ENCODE data around the gene ZAR1.
A peak's percentile ranks its signal among the peaks of the same experiment; 100 is the strongest.
"Not testable (repeated sequence)": the region's sequence is repeated elsewhere in the genome, so short reads cannot be mapped to it uniquely, and the experiment has no call there.

Gene ZAR1

GRCh38 chr4:48490012-48490679, at the start of gene ZAR1:
Gene ZAR1 (plus strand): TSS chr4:48490252. CDS start chr4:48490292, 40 bp downstream.
- DNase-seq = no peak

- DNase-seq = not testable (repeated sequence)
Measured at GRCh38 chr4:48440914-48441313, 49.1 kb upstream of the ZAR1 start.

GRCh38 chr4:48445704-48446103, 44.3 kb upstream of the ZAR1 start:
- no peak for DNase-seq

- DNase-seq = no peak
Measured at GRCh38 chr4:48446642-48447041, 43.4 kb upstream of the ZAR1 start.

GRCh38 chr4:48449151-48449550, 40.9 kb upstream of the ZAR1 start:
- no peak for DNase-seq

GRCh38 chr4:48450740-48451139, 39.3 kb upstream of the ZAR1 start:
- no peak for DNase-seq

GRCh38 chr4:48451656-48452055, 38.4 kb upstream of the ZAR1 start:
- not testable (repeated sequence) for DNase-seq

- DNase-seq = no peak
Measured at GRCh38 chr4:48454591-48454990, 35.5 kb upstream of the ZAR1 start.

GRCh38 chr4:48461000-48461399, 29.1 kb upstream of the ZAR1 start:
- no peak for DNase-seq

GRCh38 chr4:48462363-48462762, 27.7 kb upstream of the ZAR1 start:
- DNase-seq = no peak

GRCh38 chr4:48467442-48467841, 22.6 kb upstream of the ZAR1 start:
- no peak for DNase-seq

- no peak for DNase-seq
Measured at GRCh38 chr4:48467891-48468290, 22.2 kb upstream of the ZAR1 start.

GRCh38 chr4:48470137-48470536, 19.9 kb upstream of the ZAR1 start:
- no peak for DNase-seq

- DNase-seq = no peak
Measured at GRCh38 chr4:48470570-48470969, 19.5 kb upstream of the ZAR1 start.

- peak; percentile 59 for DNase-seq
Measured at GRCh38 chr4:48472794-48473193, 17.3 kb upstream of the ZAR1 start.

GRCh38 chr4:48475770-48476169, 14.3 kb upstream of the ZAR1 start:
- DNase-seq = no peak

- DNase-seq = no peak
Measured at GRCh38 chr4:48478273-48478672, 11.8 kb upstream of the ZAR1 start.

- DNase-seq = no peak
Measured at GRCh38 chr4:48481581-48481980, 8.5 kb upstream of the ZAR1 start.

GRCh38 chr4:48483006-48483776, 6.9 kb upstream of the ZAR1 start, which contains the start of gene SLC10A4:
Gene SLC10A4 (plus strand): TSS chr4:48483343. CDS start chr4:48483562, 219 bp downstream.
- peak; percentile 70 for DNase-seq

- DNase-seq = peak; percentile 9
Measured at GRCh38 chr4:48483777-48484493, 6.1 kb upstream of the ZAR1 start.

GRCh38 chr4:48484494-48485168, 5.4 kb upstream of the ZAR1 start:
- DNase-seq = peak; percentile 6

- no peak for DNase-seq
Measured at GRCh38 chr4:48489683-48490011, 405 bp upstream of the ZAR1 start.

Data from DMS79 (cell line).